ENCODE results near the gene NLRP12.
"Not testable (repeated sequence)": the region's sequence is repeated elsewhere in the genome, so short reads cannot be mapped to it uniquely, and the experiment has no call there.

Gene NLRP12

GRCh38 chr19:53828531-53828930, 4.4 kb upstream of the NLRP12 start:
- DNase-seq: no peak

- DNase-seq: no peak
These were observed 2.8 kb upstream of the NLRP12 start for GRCh38 chr19:53826876-53827275.

GRCh38 chr19:53823380-53824120, 564 bp downstream of the NLRP12 start:
- DNase-seq: no peak

- no peak for DNase-seq
These were observed 4.3 kb downstream of the NLRP12 start for GRCh38 chr19:53819861-53820260.

GRCh38 chr19:53818756-53819155, 5.4 kb downstream of the NLRP12 start:
- DNase-seq: no peak

GRCh38 chr19:53813996-53814395, 10.1 kb downstream of the NLRP12 start:
- DNase-seq: peak; percentile 46 to 58 (median 49)

- no peak for DNase-seq
These were observed 11.8 kb downstream of the NLRP12 start for GRCh38 chr19:53812335-53812734.

- no peak for DNase-seq
These were observed 13.2 kb downstream of the NLRP12 start for GRCh38 chr19:53810891-53811290.

- DNase-seq: no peak
These were observed 13.9 kb downstream of the NLRP12 start for GRCh38 chr19:53810187-53810546.

GRCh38 chr19:53809518-53810186, 14.5 kb downstream of the NLRP12 start:
- DNase-seq: no peak

- DNase-seq: peak; percentile 68 to 75 (median 75)
These were observed 15.4 kb downstream of the NLRP12 start for GRCh38 chr19:53808710-53809125.

- DNase-seq: no peak
These were observed 22.9 kb downstream of the NLRP12 start for GRCh38 chr19:53801257-53801656.

GRCh38 chr19:53795019-53795418, 29.1 kb downstream of the NLRP12 start:
- DNase-seq: no peak

- peak; percentile 91 to 95 (median 93) for DNase-seq
These were observed 31.2 kb downstream of the NLRP12 start for GRCh38 chr19:53792721-53793433.

GRCh38 chr19:53789708-53790678, 34.1 kb downstream of the NLRP12 start:
- no peak for DNase-seq

GRCh38 chr19:53787266-53787665, 36.8 kb downstream of the NLRP12 start:
- no peak for DNase-seq

GRCh38 chr19:53786744-53787143, 37.4 kb downstream of the NLRP12 start:
- DNase-seq: no peak

- peak in 2 of 3 donors; percentile 10 to 14 for DNase-seq
These were observed 38.8 kb downstream of the NLRP12 start for GRCh38 chr19:53785196-53785889.

GRCh38 chr19:53782698-53783097, 41.4 kb downstream of the NLRP12 start:
- no peak for DNase-seq

GRCh38 chr19:53781332-53781731, 42.8 kb downstream of the NLRP12 start:
- not testable (repeated sequence) for DNase-seq

- DNase-seq: no peak
These were observed 43.6 kb downstream of the NLRP12 start for GRCh38 chr19:53780506-53780905.

- no peak for DNase-seq
These were observed 48.6 kb downstream of the NLRP12 start for GRCh38 chr19:53775524-53775923.
